AG08395 (cell line): ENCODE data around the gene FBXL7.

ENCODE experiments used
- DNase-seq: peaks from one replicate; pipeline ENCODE4 v3.0.0; 2012; ENCODE audit warnings: mixed read lengths, low spot score

The FBXL7 gene

DNA sequence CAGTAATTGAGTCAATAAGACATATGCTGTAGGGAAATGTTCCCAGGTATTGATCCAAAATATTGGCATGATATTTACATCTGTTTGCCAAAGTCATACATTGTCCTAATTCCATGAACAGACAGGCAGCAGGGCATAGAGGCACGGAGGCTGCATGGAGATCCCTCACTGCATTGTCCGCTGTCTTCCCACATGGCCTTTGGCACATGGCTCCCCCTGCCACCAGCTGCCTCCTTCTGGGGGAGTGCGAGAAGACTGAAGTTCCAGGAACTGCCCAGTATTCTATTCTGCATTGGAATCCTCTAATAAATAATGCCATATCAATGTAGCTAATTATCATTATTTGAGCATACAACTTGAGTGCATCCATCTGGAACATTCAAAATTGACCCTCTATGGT, 269.0 kb downstream of the FBXL7 start:
- DNase-seq = no peak

DNA sequence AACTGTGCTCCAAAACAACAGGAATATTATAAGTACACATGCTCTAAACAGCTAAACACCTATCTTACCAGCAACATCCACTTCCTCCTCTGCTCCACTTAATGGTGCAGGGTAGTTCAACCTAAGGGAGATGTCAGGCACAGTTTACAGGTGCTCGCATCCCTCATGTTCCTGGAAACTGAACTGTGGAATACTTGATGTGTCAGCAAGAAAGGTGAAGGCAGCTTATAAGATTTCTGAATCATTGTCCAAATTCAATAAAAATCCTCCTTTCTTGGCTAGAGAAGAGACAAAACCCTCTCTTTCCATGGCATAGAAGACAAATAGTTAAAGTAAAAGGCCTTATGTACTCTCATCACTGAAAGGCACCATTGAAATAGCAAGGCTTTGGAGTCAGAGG, 272.2 kb downstream of the FBXL7 start:
- no peak for DNase-seq

GRCh38 chr5:15774632-15775031, 274.7 kb downstream of the FBXL7 start:
- no peak for DNase-seq

- DNase-seq = no peak
Observed at GRCh38 chr5:15776346-15776745, 276.4 kb downstream of the FBXL7 start.

DNA sequence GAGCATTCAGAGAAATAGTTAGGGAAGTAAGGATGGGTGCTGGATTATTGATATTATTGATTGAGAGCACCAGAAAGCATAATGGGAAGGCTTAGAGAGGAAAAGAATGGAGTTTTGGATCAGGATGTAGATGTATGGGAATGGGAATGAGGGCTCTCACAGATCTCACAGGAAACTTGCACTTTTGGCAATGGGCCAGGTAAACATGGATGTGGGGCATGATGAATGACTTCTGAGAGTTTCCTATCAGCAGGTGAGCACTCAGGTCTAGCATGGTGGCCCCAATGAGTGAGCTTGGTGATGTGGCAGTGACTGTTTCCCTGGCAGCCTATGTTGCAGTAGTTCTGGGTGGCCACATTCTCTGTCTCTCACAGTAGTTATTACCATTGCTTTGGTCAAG, 283.8 kb downstream of the FBXL7 start:
- no peak for DNase-seq

DNA sequence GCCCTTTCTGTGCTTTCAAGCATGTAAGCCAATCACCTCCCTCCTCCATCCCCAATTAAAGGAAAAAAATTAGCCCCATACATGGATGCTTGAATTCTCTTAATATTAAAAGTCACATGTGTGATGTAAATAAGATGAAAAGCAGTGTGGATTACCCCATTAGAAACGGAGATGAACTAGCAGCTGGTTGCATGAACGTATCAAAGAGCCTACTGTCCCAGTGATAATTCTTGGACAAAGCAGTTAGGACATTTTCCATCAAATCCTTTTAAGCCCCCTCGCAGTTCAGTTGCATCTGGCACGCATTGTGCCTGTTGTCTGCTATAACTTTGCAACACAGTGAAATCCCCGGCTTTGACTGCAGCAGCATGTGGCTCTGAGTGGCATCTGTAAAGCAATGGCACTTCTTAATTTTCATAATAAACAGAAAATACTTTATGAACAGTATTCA, 285.6 kb downstream of the FBXL7 start:
- DNase-seq = no peak

DNA sequence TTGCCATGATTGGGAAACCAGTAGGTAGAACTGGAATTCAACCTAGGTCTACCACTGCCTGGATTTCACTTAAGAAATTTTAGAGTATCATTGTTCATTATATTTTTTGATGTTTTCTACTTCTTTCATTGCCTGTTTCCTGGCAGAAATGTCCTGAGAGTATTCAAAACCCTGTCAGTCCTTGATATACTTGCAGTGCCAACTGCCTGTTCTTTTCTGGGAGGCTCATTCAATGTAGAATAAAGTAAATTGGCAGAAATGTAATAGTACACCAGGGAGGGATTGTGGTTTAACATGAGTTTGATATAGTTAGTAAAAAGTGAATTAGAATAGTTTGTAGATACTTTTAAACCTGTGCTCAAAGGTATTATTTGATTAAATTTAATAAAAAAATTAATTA, 286.3 kb downstream of the FBXL7 start:
- DNase-seq = no peak

DNA sequence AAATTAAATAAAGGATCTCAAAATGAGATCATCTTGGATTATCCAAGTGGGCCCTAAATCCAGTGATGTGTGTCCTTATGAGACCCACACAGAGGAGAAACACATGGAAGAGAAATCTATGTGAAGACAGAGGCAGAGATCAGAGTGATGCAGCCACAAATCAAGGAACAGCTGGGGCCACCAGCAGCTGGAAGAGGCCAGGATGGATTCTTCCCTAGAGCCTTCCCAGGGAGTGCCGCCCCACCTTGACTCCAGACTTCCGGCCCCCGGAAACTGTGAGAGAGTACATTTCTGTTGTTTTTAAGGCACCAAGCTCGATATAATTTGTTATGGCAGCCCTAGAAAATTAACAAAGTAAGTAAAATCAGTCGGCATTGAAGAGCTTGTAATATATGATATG, 286.9 kb downstream of the FBXL7 start:
- DNase-seq = no peak

DNA sequence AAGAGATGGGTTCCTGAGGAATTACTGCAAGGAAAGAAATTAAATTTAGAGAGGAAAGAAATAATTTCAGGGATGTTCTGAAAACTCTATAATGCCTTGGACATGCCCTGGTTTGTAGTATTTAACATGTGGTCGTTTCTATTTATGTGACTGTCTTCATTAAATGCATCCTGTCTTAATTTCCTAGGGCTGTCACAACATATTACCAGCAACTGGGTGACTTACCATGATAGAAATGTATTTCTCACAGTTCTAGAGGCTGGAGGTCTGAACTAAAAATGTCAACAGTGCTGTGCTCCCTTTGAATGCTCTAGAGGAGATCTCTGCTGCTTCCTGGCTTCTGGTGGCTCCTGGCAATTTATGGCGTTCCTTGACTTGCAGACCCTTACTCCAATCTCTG, 287.7 kb downstream of the FBXL7 start:
- no peak for DNase-seq

- DNase-seq = no peak
Observed at GRCh38 chr5:15789642-15790041, 289.7 kb downstream of the FBXL7 start.

GRCh38 chr5:15790446-15791018, 290.6 kb downstream of the FBXL7 start:
- DNase-seq = peak; percentile 37

- DNase-seq = no peak
Observed at GRCh38 chr5:15791274-15791673, 291.3 kb downstream of the FBXL7 start.

DNA sequence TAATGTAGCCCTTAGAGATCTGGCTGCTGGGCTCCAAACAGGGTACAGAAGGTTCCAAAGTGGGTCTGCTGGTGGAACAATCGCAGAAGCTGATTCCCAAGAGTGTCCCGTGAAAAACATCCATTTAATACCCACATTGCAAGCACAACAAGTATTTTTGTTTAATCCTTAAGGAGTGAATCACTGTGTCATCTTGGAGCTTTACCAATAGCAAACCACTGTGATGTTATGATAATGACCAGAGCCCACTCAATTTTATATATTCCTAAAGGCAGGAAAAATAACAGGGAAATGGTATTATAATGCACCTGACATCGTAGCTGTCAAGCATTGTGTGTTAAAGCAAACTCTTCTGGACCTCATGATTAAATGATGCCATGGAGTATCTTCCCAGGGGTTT, 291.9 kb downstream of the FBXL7 start:
- DNase-seq = peak; percentile 64

DNA sequence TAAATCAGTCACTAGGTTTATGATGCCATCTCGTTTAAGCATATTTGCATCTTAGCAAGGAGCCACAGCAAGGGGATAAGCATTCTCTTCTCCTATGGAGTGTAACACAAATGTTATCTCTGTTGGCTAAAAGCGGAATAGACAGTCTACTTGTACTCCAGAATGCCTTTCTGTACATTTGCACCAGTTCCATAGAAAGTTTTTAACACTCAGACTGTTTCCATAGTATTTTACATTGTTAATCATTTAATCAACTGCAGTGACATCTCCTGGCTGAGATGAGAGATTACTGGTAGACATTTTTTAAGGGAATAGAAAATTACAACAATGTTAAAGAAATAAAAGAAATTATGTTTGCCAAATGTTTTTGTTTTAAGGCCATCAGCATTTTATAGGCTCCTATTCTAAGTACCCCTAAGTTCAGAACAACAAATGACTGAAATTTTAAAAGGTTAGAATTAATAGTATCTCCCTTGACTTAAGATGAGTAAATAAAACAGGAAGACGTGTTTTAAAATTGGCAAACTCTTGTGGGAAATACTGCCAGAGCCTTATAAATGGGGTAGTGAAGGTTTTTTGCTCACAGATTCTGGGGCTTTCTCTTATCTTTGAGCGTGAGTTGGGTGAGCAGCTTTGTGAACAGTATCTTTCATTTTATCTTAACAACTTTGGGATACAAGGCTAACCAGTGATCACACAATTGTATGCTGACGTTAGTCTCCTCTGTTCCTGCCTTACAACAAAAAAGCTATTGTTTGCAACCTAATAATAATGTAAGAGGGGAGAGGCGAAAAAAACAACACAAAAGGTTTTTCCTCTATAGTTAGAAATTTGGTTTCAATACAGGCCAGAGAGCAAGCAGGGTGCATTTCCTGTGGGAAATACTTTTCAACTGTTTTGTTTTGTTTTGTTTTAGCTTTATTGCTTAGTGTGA, 294.3 kb downstream of the FBXL7 start:
- DNase-seq = no peak

- no peak for DNase-seq
Observed at GRCh38 chr5:15796096-15796495, 296.1 kb downstream of the FBXL7 start.

GRCh38 chr5:15796557-15796956, 296.6 kb downstream of the FBXL7 start:
- no peak for DNase-seq

DNA sequence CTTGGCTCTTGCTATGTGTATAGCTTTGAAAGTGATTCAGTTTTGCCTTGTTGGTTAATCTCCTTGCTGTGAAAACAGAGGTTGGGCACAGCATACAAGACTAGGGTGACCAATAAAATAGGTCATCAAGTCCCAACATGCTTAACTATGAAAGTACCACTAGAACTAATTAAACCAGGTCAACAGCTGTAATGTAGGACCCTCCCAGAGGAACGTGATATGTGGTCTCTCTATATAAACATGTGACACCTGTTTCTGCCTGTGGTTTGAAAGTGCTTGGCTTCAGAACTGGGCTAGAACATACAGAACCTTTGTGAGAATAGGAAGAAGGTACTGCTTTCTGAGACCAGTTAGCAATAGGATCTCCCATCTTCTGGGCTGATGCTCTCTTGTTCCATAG, 297.1 kb downstream of the FBXL7 start:
- no peak for DNase-seq

DNA sequence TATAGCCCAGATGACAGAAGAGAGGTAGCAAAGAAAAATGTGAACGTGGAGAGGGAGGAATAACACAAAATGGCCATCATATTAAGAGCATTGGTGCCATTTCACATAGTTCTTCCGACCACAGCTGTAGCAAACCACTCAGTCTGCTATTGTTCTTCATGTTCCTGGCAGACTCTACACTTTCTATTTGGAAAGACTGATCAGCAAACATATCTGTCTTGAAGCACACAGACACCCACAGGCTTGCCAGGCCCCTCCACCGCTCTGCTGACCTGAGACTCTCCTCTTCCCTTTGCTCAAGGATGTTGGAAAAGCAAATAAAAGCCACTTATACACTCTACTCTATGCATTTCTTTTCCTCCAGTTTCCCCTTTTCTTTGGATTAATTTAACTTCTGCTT, 298.0 kb downstream of the FBXL7 start:
- no peak for DNase-seq

- no peak for DNase-seq
Observed at GRCh38 chr5:15799014-15799413, 299.0 kb downstream of the FBXL7 start.

DNA sequence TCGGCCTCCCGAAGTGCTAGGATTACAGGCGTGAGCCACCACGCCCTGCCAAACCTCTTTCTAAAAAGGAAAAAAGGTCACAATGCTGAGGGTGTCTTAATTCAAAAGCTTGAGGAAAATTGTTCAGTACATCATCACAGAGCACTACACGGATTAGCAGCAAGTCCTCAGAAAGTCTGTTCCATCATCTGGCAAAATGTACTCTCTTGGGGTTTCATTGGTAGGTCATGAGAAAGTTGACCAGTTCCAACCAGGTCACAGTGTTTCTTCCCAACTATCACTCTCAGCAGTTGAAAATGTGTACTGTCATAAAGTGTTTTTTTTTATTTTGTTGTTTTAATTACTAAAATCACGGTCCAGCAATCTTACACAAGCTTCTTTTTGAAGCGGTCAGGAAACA, 299.6 kb downstream of the FBXL7 start:
- DNase-seq = no peak

- no peak for DNase-seq
Observed at GRCh38 chr5:15803280-15803679, 303.3 kb downstream of the FBXL7 start.

DNA sequence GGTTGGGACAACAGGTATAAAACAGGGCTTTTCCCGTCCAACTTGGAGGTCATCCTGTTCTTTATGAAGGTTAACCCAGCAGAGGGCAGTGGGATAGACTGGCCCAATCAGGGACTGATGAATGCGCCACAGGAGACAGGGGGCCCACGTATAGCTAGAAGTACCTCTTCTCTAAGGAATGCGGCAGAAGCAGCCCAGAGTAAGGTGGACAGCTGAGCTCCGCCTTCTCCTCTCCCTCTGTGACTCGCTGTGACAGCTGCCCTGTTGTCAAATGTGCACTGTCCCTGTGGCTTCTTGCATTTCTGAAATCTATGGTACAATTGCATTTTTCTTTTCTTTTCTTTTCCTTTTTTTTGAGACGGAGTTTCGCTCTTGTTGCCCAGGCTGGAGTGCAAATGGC, 306.6 kb downstream of the FBXL7 start:
- no peak for DNase-seq

GRCh38 chr5:15807248-15807647, 307.3 kb downstream of the FBXL7 start:
- peak; percentile 58 for DNase-seq

GRCh38 chr5:15807871-15808270, 307.9 kb downstream of the FBXL7 start:
- DNase-seq = peak; percentile 69
